Lung (tissue), 12 donors: Measurements from ENCODE around the gene SCIMP. TPM values are rescaled to one million over a fixed set of nuclear protein-coding genes. Genes with fewer than 3 reads are reported as not detected.
A peak's percentile ranks its signal among the peaks of the same experiment; 100 is the strongest.
"Not testable (repeated sequence)": the region's sequence is repeated elsewhere in the genome, so short reads cannot be mapped to it uniquely, and the experiment has no call there.

ENCODE experiments used
- ATAC-seq: fragments of 200-7000 bp; cut with Tn5 transposase; one replicate; pipeline ENCODE4 v1.9.1; 2020; ENCODE audit warnings: moderate number of reproducible peaks; ENCODE audit not compliant: insufficient read depth, low FRiP score
- DNase-seq, 3 donors: peaks; one replicate each; pipeline ENCODE4 v3.0.0-alpha.2; 2013 to 2017
- H3K27ac ChIP-seq, 2 donors: one replicate each; pipeline ENCODE4 v1.5.1; 2013; ENCODE audit warnings: mild to moderate bottlenecking in 2 of 2, moderate library complexity in 2 of 2, control low read depth in 1 of 2, inconsistent platforms in 1 of 2, low read depth in 1 of 2, low read length in 1 of 2
- H3K27me3 ChIP-seq, 3 donors: one replicate each; pipeline ENCODE4 v1.5.1; 2013; ENCODE audit warnings: low read length in 2 of 3; ENCODE audit not compliant: control insufficient read depth in 3 of 3, insufficient read depth in 3 of 3
- H3K36me3 ChIP-seq, 4 donors: one replicate each; pipeline ENCODE4 v1.5.1; 2013; ENCODE audit warnings: low read length in 4 of 4, mild to moderate bottlenecking in 1 of 4, moderate library complexity in 1 of 4; ENCODE audit not compliant: control insufficient read depth in 4 of 4, insufficient read depth in 4 of 4
- H3K4me1 ChIP-seq, 5 donors: one replicate each; pipeline ENCODE4 v1.5.1; 2013; ENCODE audit warnings: low read length in 5 of 5, mild to moderate bottlenecking in 2 of 5, moderate library complexity in 1 of 5; ENCODE audit not compliant: control insufficient read depth in 5 of 5, insufficient read depth in 5 of 5
- H3K4me3 ChIP-seq: one replicate; pipeline ENCODE4 v1.5.1; 2013; ENCODE audit warnings: mild to moderate bottlenecking, control low read depth, moderate library complexity
- H3K9ac ChIP-seq, 2 donors: one replicate each; pipeline ENCODE4 v1.5.1; 2013; ENCODE audit warnings: low read length in 2 of 2, control low read depth in 1 of 2; ENCODE audit not compliant: insufficient read depth in 1 of 2
- H3K9me3 ChIP-seq, 4 donors: one replicate each; pipeline ENCODE4 v1.5.1; 2013; ENCODE audit warnings: low read length in 3 of 4, mild to moderate bottlenecking in 1 of 4, moderate library complexity in 1 of 4; ENCODE audit not compliant: control insufficient read depth in 4 of 4, insufficient read depth in 3 of 4
- WGBS, 2 donors: extraction: QIAGEN DNeasy Blood & Tissue Kit; methylation state at CpG; one replicate each; pipeline ENCODE4 v1.1.7; 2013; 5-methylcytosine and 5-hydroxymethylcytosine counted together
- polyA plus RNA-seq, 2 donors: library from polyadenylated mRNA; stranded (reverse); fragments of 200-250 nt; gene quantifications; one replicate each; pipeline ENCODE4 v1.2.1, GENCODE V29; 2013
- total RNA-seq, 2 donors: library from RNA; depleted of rRNA in 1 of 2; stranded (reverse); fragments of >200 nt in 1 of 2; gene quantifications; one replicate each; pipeline ENCODE4 v1.2.1, GENCODE V29; 2014 to 2021
- TF ChIP-seq, protein P1 (sequence below): IDR thresholded peaks from 2 replicates; pipeline ENCODE4 v1.5.1; 2012; ENCODE audit warnings: mild to moderate bottlenecking; ENCODE audit errors: control extremely low read depth, extremely low read depth
- donor health status: control.
- donor health status: control.
- donor health status: Bipolar disorder and iron deficiency.
- donor health status: healthy.
- donor health status: DM: yes; HTN: yes; CAD: no.

Gene SCIMP
- total and polyA plus RNA-seq, 4 donors: 2.3 to 22.2 (median 11.2) TPM

GRCh38 chr17:5238333-5238732 lies 3.7 kb upstream of the SCIMP start:
- Histone ChIP-seq H3K36me3 (peaks cover 0 to 2% (median 0%) of the 10 kb centered on the region in 4 donors), H3K4me3 (no peak overlapping the region), H3K9me3 (no peaks in the 10 kb centered on the region), H3K27me3 (no peaks in the 10 kb centered on the region), H3K9ac (no peak overlapping the region), H3K27ac (no peak overlapping the region), H3K4me1 (peaks cover 0 to 4% (median 0%) of the 10 kb centered on the region in 5 donors)
- 64 to 79% methylated on average over 4 of the region's 4 CpGs for WGBS, 2 donors
- TF ChIP-seq, protein P1, sequence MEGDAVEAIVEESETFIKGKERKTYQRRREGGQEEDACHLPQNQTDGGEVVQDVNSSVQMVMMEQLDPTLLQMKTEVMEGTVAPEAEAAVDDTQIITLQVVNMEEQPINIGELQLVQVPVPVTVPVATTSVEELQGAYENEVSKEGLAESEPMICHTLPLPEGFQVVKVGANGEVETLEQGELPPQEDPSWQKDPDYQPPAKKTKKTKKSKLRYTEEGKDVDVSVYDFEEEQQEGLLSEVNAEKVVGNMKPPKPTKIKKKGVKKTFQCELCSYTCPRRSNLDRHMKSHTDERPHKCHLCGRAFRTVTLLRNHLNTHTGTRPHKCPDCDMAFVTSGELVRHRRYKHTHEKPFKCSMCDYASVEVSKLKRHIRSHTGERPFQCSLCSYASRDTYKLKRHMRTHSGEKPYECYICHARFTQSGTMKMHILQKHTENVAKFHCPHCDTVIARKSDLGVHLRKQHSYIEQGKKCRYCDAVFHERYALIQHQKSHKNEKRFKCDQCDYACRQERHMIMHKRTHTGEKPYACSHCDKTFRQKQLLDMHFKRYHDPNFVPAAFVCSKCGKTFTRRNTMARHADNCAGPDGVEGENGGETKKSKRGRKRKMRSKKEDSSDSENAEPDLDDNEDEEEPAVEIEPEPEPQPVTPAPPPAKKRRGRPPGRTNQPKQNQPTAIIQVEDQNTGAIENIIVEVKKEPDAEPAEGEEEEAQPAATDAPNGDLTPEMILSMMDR: no peak
- ATAC-seq: no peak
- no peak for DNase-seq

GRCh38 chr17:5237541-5238016 lies 2.9 kb upstream of the SCIMP start:
- Histone ChIP-seq H3K36me3 (peaks cover 0 to 2% (median 0%) of the 10 kb centered on the region in 4 donors), H3K9me3 (no peaks in the 10 kb centered on the region), H3K4me1 (peaks cover 0 to 2% (median 0%) of the 10 kb centered on the region in 5 donors), H3K27me3 (no peaks in the 10 kb centered on the region), H3K9ac (no peak overlapping the region), H3K27ac (no peak overlapping the region), H3K4me3 (no peak overlapping the region)
- 23 to 24% methylated on average over 6 of the region's 6 CpGs for WGBS, 2 donors
- DNase-seq (no peak), ATAC-seq (peak; percentile 80)
- TF ChIP-seq, protein P1: peak; percentile 44

DNA sequence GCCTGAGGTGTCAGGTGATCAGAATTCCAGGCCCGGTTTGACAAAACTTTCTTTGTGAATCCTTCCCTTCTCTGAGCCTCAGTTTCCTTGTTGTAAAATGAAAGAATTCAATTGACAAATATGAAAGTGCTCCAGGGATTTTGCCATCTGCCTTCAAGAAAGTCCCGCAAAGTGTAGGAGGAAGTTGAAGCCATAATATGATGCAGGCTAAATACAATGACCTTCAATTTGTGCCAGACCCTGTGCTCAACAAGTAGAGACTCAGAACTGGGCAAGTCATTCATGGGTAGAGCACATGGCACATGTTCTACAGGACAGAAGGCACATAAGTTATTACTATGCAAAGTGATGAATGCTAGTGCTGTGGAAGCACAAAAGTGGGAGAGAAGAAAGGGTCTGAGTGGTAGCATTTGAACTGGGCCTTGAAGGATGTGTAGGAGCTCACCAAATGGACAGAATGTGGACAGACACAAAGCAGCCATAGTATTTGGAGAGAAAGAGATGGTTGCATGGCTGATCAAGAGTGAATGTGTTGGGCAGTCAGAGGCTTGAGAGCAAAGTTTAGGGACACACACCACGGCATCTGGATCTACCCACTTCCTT lies 2.4 kb upstream of the SCIMP start:
- no peaks in the 10 kb centered on the region for H3K9me3 ChIP-seq
- no peak overlapping the region for H3K9ac ChIP-seq
- H3K4me3 ChIP-seq: no peak overlapping the region
- DNase-seq (no peak), ATAC-seq (no peak)
- peaks cover 0 to 2% (median 0%) of the 10 kb centered on the region in 4 donors for H3K36me3 ChIP-seq
- WGBS, 2 donors: 56 to 74% methylated on average over 3 of the region's 3 CpGs
- no peak overlapping the region for H3K27ac ChIP-seq
- TF ChIP-seq, protein P1: no peak
- H3K4me1 ChIP-seq: peaks cover 0 to 2% (median 0%) of the 10 kb centered on the region in 5 donors
- no peaks in the 10 kb centered on the region for H3K27me3 ChIP-seq

DNA sequence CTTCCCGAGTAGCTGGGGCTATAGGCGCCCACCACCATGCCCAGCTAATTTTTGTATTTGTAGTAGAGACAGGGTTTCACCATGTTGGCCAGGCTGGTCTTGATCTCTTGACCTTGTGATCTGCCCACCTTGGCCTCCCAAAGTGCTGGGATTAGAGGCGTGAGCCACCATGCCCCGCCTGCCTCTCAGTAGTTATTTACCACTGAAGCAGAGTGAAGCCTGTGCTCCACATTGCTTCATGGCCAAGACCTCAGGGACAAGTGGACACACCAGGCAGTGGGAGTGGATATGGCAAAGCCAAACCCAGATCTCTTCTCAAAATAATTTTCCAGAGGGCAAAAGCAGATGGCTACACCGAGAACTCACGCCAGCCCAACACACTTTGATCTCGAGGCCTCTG lies 1.2 kb downstream of the SCIMP start:
- not testable (repeated sequence) for H3K27me3 ChIP-seq, DNase-seq, H3K4me3 ChIP-seq, H3K4me1 ChIP-seq, H3K36me3 ChIP-seq, H3K9ac ChIP-seq, H3K9me3 ChIP-seq, ATAC-seq, H3K27ac ChIP-seq
- 92 to 97% methylated on average over 6 to 7 of the region's 7 CpGs for WGBS, 2 donors
